Progenitor cell of endocrine pancreas (in vitro differentiated cells): ENCODE results near the gene GBP6. TPM values are rescaled to one million over a fixed set of nuclear protein-coding genes. Genes with fewer than 3 reads are reported as not detected.

Experiments
- DNase-seq: peaks from one replicate; pipeline ENCODE4 v3.0.0; 2021; ENCODE audit warnings: low spot score; ENCODE audit not compliant: unreplicated experiment
- H3K27ac Mint-ChIP-seq: 2 replicates; pipeline ENCODE4 v1.8.0; 2021; ENCODE audit warnings: mild to moderate bottlenecking, moderate library complexity, mixed read lengths
- H3K27me3 Mint-ChIP-seq: 2 replicates; pipeline ENCODE4 v1.8.0; 2021; ENCODE audit warnings: mixed read lengths
- H3K36me3 Mint-ChIP-seq: 2 replicates; pipeline ENCODE4 v1.8.0; 2022; ENCODE audit warnings: mixed read lengths; ENCODE audit not compliant: insufficient read depth
- H3K4me1 Mint-ChIP-seq: 2 replicates; pipeline ENCODE4 v1.8.0; 2021; ENCODE audit warnings: low read depth, mixed read lengths
- H3K4me3 Mint-ChIP-seq: 2 replicates; pipeline ENCODE4 v1.8.0; 2021; ENCODE audit warnings: low read depth, mild to moderate bottlenecking, moderate library complexity, mixed read lengths
- H3K9me3 Mint-ChIP-seq: 2 replicates; pipeline ENCODE4 v1.8.0; 2021; ENCODE audit warnings: low read depth, mixed read lengths
- total RNA-seq: library from RNA; stranded (reverse); gene quantifications from 2 replicates; pipeline ENCODE4 v1.2.1, GENCODE V29; 2021
- TF ChIP-seq, protein P1 (sequence below): fragments of 200-600 bp; sonication (generic); IDR thresholded peaks from one replicate; pipeline ENCODE4 v1.5.0; 2021; ENCODE audit warnings: antibody characterized with exemption, mild to moderate bottlenecking; ENCODE audit not compliant: unreplicated experiment

GBP6 gene
- total RNA-seq, 1 donor from 2014 or later = not detected

DNA sequence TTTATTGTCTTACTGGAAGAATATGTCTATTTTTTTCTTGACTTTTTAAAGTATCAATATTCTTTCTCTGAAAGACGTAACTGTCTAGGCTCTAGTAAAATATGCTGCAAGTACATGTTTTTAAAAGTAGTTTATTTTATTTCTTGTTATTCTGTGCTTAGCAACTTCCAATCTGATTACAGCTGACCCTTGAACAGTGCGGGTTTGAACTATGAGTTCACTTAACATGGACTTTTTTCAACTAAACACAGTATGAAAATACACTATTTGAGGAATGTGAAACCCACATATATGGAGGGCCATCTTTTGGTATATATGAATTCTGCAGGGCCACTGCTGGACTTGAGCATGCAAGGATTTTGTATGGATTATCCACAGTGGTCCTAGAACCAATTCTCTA lies 26.8 kb downstream of the GBP6 start:
- Mint-ChIP-seq H3K36me3 (no peaks in the 10 kb centered on the region), H3K4me3 (no peak overlapping the region), H3K9me3 (peaks cover 4% of the 10 kb centered on the region)

DNA sequence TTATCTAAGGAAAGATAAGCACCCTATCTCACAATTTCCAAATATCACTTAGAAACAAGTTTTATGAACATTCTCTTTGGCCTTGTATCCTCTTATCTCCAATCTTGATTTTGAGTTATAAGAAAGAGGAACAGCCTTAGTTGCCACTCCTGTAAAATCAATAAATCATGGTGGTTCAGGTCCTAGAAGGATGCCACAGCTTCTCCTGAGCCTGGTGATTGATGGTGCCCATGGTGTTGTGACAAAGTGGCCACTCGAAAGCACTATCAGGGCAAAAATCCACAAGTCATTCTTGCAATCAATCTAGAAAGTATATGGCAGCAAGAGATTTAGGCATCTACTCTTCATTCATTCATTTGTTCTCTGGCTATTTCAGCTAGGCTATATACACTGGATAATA lies 27.8 kb downstream of the GBP6 start:
- no peak for DNase-seq
- H3K4me1 Mint-ChIP-seq = no peaks in the 10 kb centered on the region
- H3K4me3 Mint-ChIP-seq = no peak overlapping the region
- TF ChIP-seq, protein P1, sequence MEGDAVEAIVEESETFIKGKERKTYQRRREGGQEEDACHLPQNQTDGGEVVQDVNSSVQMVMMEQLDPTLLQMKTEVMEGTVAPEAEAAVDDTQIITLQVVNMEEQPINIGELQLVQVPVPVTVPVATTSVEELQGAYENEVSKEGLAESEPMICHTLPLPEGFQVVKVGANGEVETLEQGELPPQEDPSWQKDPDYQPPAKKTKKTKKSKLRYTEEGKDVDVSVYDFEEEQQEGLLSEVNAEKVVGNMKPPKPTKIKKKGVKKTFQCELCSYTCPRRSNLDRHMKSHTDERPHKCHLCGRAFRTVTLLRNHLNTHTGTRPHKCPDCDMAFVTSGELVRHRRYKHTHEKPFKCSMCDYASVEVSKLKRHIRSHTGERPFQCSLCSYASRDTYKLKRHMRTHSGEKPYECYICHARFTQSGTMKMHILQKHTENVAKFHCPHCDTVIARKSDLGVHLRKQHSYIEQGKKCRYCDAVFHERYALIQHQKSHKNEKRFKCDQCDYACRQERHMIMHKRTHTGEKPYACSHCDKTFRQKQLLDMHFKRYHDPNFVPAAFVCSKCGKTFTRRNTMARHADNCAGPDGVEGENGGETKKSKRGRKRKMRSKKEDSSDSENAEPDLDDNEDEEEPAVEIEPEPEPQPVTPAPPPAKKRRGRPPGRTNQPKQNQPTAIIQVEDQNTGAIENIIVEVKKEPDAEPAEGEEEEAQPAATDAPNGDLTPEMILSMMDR = no peak
- H3K27me3 Mint-ChIP-seq = no peaks in the 10 kb centered on the region
- H3K36me3 Mint-ChIP-seq = no peaks in the 10 kb centered on the region
- H3K27ac Mint-ChIP-seq = no peak overlapping the region
- peaks cover 6% of the 10 kb centered on the region for H3K9me3 Mint-ChIP-seq

More for the DNA sequence above, 26.8 kb downstream of the GBP6 start:
- H3K27me3 Mint-ChIP-seq = no peaks in the 10 kb centered on the region
- no peak for DNase-seq
- TF ChIP-seq, protein P1 = no peak
- no peak overlapping the region for H3K27ac Mint-ChIP-seq
- H3K4me1 Mint-ChIP-seq = no peaks in the 10 kb centered on the region

DNA sequence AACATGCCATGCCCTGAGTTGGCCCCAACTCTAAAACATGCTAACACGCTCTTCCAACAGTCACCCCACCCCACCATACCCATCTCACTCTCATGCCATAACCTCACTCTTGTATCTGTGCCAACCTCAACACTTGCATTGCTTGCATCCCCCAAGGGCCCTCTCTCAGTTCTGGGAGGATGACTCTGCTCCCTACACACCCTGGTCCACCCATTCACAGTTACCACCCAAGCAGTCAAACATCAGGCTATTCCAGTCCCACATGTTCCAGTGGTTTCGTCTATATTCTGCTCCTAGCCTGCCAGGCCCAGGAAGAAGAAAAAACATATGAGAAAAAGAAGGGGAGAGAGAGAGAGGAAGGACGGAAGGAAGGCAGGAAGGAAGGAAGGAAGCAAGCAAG lies 31.0 kb downstream of the GBP6 start:
- Mint-ChIP-seq H3K27ac (no peak overlapping the region), H3K9me3 (peaks cover 24% of the 10 kb centered on the region), H3K4me3 (no peak overlapping the region), H3K36me3 (no peaks in the 10 kb centered on the region), H3K27me3 (no peaks in the 10 kb centered on the region), H3K4me1 (no peaks in the 10 kb centered on the region)
- TF ChIP-seq, protein P1 = no peak
- DNase-seq = no peak

DNA sequence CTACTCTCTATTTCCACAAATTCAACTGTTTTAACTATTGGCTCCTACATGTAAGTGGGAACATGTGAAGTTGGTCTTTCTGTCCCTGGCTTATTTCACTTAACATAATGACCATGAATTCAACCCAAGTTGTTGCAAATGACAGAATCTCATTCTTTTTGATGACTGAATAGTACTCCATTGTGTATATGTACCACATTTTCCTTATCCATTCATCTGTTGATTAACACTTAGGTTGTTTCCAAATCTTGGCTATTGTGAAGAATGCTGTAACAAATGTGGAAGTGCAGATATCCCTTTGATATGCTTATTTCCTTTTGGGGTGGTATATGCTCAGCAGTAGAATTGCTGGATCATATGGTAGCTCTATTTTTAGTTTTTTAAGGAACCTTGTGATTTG lies 33.0 kb downstream of the GBP6 start:
- Mint-ChIP-seq H3K27ac (no peak overlapping the region), H3K9me3 (peaks cover 30% of the 10 kb centered on the region), H3K27me3 (no peaks in the 10 kb centered on the region), H3K36me3 (no peaks in the 10 kb centered on the region), H3K4me1 (no peaks in the 10 kb centered on the region), H3K4me3 (no peak overlapping the region)
- TF ChIP-seq, protein P1 = no peak
- no peak for DNase-seq

DNA sequence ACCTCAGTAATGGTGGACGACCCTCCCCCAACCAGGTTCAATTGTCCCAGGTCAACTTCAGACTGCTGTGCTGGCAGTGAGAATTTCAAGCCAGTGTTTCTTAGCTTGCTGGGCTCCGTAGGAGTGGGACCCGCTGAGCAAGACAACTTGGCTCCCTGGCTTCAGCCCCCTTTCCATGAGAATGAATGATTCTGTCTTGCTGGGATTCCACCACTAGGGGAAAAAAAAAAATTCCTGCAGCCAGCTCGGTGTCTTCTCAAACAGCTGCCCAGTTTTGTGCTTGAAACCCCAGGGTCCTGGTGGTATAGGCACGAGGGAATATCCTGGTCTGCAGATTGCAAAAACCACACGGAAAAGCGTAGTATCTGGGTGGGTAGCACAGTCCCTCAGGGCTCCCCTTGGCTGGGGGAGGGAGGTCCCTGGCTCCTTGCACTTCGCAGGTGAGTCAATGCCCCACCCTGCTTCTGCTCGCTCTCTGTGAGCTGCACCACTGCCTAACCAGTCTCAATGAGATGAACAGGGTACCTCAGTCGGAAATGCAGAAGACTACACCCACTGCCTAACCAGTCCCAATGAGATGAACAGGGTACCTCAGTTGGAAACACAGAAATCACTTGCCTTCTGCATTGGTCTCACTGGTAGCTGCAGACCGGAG lies 41.5 kb downstream of the GBP6 start:
- H3K9me3 Mint-ChIP-seq = peaks cover 12% of the 10 kb centered on the region
- DNase-seq = no peak
- H3K4me3 Mint-ChIP-seq = no peak overlapping the region
- H3K36me3 Mint-ChIP-seq = no peaks in the 10 kb centered on the region
- TF ChIP-seq, protein P1 = no peak
- no peaks in the 10 kb centered on the region for H3K4me1 Mint-ChIP-seq
- no peak overlapping the region for H3K27ac Mint-ChIP-seq
- no peaks in the 10 kb centered on the region for H3K27me3 Mint-ChIP-seq
